G401.6 (cell line): ENCODE data around the gene TBCK.
A peak's percentile ranks its signal among the peaks of the same experiment; 100 is the strongest.
"Not testable (repeated sequence)": the region's sequence is repeated elsewhere in the genome, so short reads cannot be mapped to it uniquely, and the experiment has no call there.

ENCODE experiments used
- FAIRE-seq: peaks from 2 replicates; lab custom pipeline; 2012; peaks lifted over from hg19 to GRCh38; lab: Jason Lieb, UNC

Gene TBCK

GRCh38 chr4:106315968-106316772, at the start of gene TBCK, which contains the start of gene AIMP1:
TBCK (minus strand) TSS chr4:106316209; CDS start chr4:106308960, 7,249 bp downstream.
AIMP1 (plus strand) TSS chr4:106316550; CDS start chr4:106325010, 8,460 bp downstream.
- peak; percentile 71 for FAIRE-seq

GRCh38 chr4:106365613-106366012, 49.6 kb upstream of the TBCK start:
- FAIRE-seq, result no peak

- FAIRE-seq, result no peak
These were observed 48.3 kb upstream of the TBCK start for GRCh38 chr4:106364282-106364681.

GRCh38 chr4:106362086-106362825, 46.2 kb upstream of the TBCK start:
- no peak for FAIRE-seq

- no peak for FAIRE-seq
These were observed 42.9 kb upstream of the TBCK start for GRCh38 chr4:106358899-106359298.

- no peak for FAIRE-seq
These were observed 39.2 kb upstream of the TBCK start for GRCh38 chr4:106355193-106355592.

- no peak for FAIRE-seq
These were observed 37.8 kb upstream of the TBCK start for GRCh38 chr4:106353786-106354185.

GRCh38 chr4:106351016-106351415, 35.0 kb upstream of the TBCK start:
- no peak for FAIRE-seq

- FAIRE-seq, result peak; percentile 55
These were observed 31.2 kb upstream of the TBCK start for GRCh38 chr4:106347167-106347566.

- FAIRE-seq, result no peak
These were observed 28.6 kb upstream of the TBCK start for GRCh38 chr4:106344647-106344970.

- FAIRE-seq, result no peak
These were observed 28.0 kb upstream of the TBCK start for GRCh38 chr4:106343865-106344646.

GRCh38 chr4:106340774-106341173, 24.8 kb upstream of the TBCK start:
- FAIRE-seq, result no peak

GRCh38 chr4:106339431-106339830, 23.4 kb upstream of the TBCK start:
- FAIRE-seq, result no peak

- FAIRE-seq, result no peak
These were observed 22.7 kb upstream of the TBCK start for GRCh38 chr4:106338671-106339070.

GRCh38 chr4:106337916-106338315, 21.9 kb upstream of the TBCK start:
- FAIRE-seq, result no peak

GRCh38 chr4:106336618-106337017, 20.6 kb upstream of the TBCK start:
- no peak for FAIRE-seq

GRCh38 chr4:106334741-106335470, 18.9 kb upstream of the TBCK start:
- FAIRE-seq, result no peak

- FAIRE-seq, result no peak
These were observed 17.2 kb upstream of the TBCK start for GRCh38 chr4:106333186-106333585.

- peak; percentile 94 for FAIRE-seq
These were observed 13.1 kb upstream of the TBCK start for GRCh38 chr4:106329041-106329618.

- FAIRE-seq, result peak; percentile 23
These were observed 9.8 kb upstream of the TBCK start for GRCh38 chr4:106325800-106326199.

- FAIRE-seq, result peak; percentile 93
These were observed 7.1 kb upstream of the TBCK start for GRCh38 chr4:106323119-106323518.

- FAIRE-seq, result not testable (repeated sequence)
These were observed 5.8 kb upstream of the TBCK start for GRCh38 chr4:106321814-106322213.
